ENCODE results near the gene PPARA. TPM values are rescaled to one million over a fixed set of nuclear protein-coding genes. Genes with fewer than 3 reads are reported as not detected.
A peak's percentile ranks its signal among the peaks of the same experiment; 100 is the strongest.

Gene PPARA
- total RNA-seq, 6 donors from 2014 or later = 10.2 to 27.0 (median 20.9) TPM

- DNase-seq (peak in 1 of 2 donors; percentile 48), ATAC-seq (ENCODE audit: low FRiP score in 2 of 2) (no peak)
- H3K9me3 ChIP-seq = no peaks in the 10 kb centered on the region
- H3K27ac ChIP-seq = no peak overlapping the region
- H3K4me1 ChIP-seq = no peaks in the 10 kb centered on the region
- H3K27me3 ChIP-seq = no peaks in the 10 kb centered on the region
- 89 to 93% methylated on average over 4 to 10 of the region's 10 CpGs for WGBS, 2 donors
- H3K4me3 ChIP-seq = no peak overlapping the region
- TF ChIP-seq POLR2A (IDR thresholded peaks at IDR 0.05) = no peak
- no peak for TF ChIP-seq EP300 (IDR thresholded peaks at IDR 0.05)
- no peak for TF ChIP-seq POLR2AphosphoS5 (IDR thresholded peaks at IDR 0.05)
- no peak for TF ChIP-seq CTCF (IDR thresholded peaks at IDR 0.05)
- H3K36me3 ChIP-seq = peaks cover 5 to 37% (median 22%) of the 10 kb centered on the region in 4 donors
These were observed 74.6 kb downstream of the PPARA start for GRCh38 chr22:46224898-46225290.

GRCh38 chr22:46225631-46226030 lies 75.3 kb downstream of the PPARA start:
- 94 to 96% methylated on average over 7 of the region's 7 CpGs for WGBS, 2 donors
- DNase-seq = no peak

GRCh38 chr22:46226577-46226976 lies 76.3 kb downstream of the PPARA start:
- Histone ChIP-seq H3K4me3 (no peak overlapping the region), H3K36me3 (peaks cover 2 to 21% (median 11%) of the 10 kb centered on the region in 4 donors), H3K27ac (no peak overlapping the region), H3K27me3 (no peaks in the 10 kb centered on the region), H3K4me1 (no peaks in the 10 kb centered on the region), H3K9me3 (no peaks in the 10 kb centered on the region)
- TF ChIP-seq EP300 (IDR thresholded peaks at IDR 0.05) = no peak
- no peak for TF ChIP-seq POLR2AphosphoS5 (IDR thresholded peaks at IDR 0.05)
- no peak for TF ChIP-seq CTCF (IDR thresholded peaks at IDR 0.05)
- TF ChIP-seq POLR2A (IDR thresholded peaks at IDR 0.05) = no peak
- ATAC-seq (ENCODE audit: low FRiP score in 2 of 2) = no peak
- WGBS, 2 donors = 90 to 95% methylated on average over 7 of the region's 7 CpGs
- no peak for DNase-seq

More at GRCh38 chr22:46225631-46226030, 75.3 kb downstream of the PPARA start:
- no peak for TF ChIP-seq CTCF (IDR thresholded peaks at IDR 0.05)
- TF ChIP-seq POLR2AphosphoS5 (IDR thresholded peaks at IDR 0.05) = no peak
- no peak for TF ChIP-seq POLR2A (IDR thresholded peaks at IDR 0.05)
- TF ChIP-seq EP300 (IDR thresholded peaks at IDR 0.05) = no peak
- ATAC-seq (ENCODE audit: low FRiP score in 2 of 2) = peak in 1 of 2 donors; percentile 15
- Histone ChIP-seq H3K4me1 (no peaks in the 10 kb centered on the region), H3K27ac (no peak overlapping the region), H3K27me3 (no peaks in the 10 kb centered on the region), H3K4me3 (no peak overlapping the region), H3K36me3 (peaks cover 5 to 30% (median 19%) of the 10 kb centered on the region in 4 donors), H3K9me3 (no peaks in the 10 kb centered on the region)

GRCh38 chr22:46229701-46230100 lies 79.4 kb downstream of the PPARA start:
- no peak overlapping the region for H3K4me3 ChIP-seq
- 85 to 95% methylated on average over 8 of the region's 8 CpGs for WGBS, 2 donors
- H3K27ac ChIP-seq = no peak overlapping the region
- ATAC-seq (ENCODE audit: low FRiP score in 2 of 2) (no peak), DNase-seq (no peak)
- H3K36me3 ChIP-seq = peaks cover 0 to 10% (median 5%) of the 10 kb centered on the region in 4 donors
- no peaks in the 10 kb centered on the region for H3K4me1 ChIP-seq
- H3K9me3 ChIP-seq = no peaks in the 10 kb centered on the region
- TF ChIP-seq POLR2A (IDR thresholded peaks at IDR 0.05) = no peak
- TF ChIP-seq EP300 (IDR thresholded peaks at IDR 0.05) = no peak
- no peak for TF ChIP-seq CTCF (IDR thresholded peaks at IDR 0.05)
- no peak for TF ChIP-seq POLR2AphosphoS5 (IDR thresholded peaks at IDR 0.05)
- no peaks in the 10 kb centered on the region for H3K27me3 ChIP-seq

GRCh38 chr22:46230262-46230901 lies 80.1 kb downstream of the PPARA start:
- ATAC-seq (ENCODE audit: low FRiP score in 2 of 2) = no peak
- H3K27ac ChIP-seq = no peak overlapping the region
- H3K9me3 ChIP-seq = no peaks in the 10 kb centered on the region
- TF ChIP-seq CTCF (IDR thresholded peaks at IDR 0.05) (no peak), EP300 (IDR thresholded peaks at IDR 0.05) (no peak), POLR2A (IDR thresholded peaks at IDR 0.05) (no peak), POLR2AphosphoS5 (IDR thresholded peaks at IDR 0.05) (no peak)
- peaks cover 0 to 14% (median 7%) of the 10 kb centered on the region in 4 donors for H3K36me3 ChIP-seq
- no peaks in the 10 kb centered on the region for H3K27me3 ChIP-seq
- 87 to 89% methylated on average over 13 of the region's 13 CpGs for WGBS, 2 donors
- no peak for DNase-seq
- H3K4me3 ChIP-seq = no peak overlapping the region
- no peaks in the 10 kb centered on the region for H3K4me1 ChIP-seq

Measured in upper lobe of left lung (tissue), 6 donors.